Esophagus mucosa (tissue), 1 donor: ENCODE data around the gene SEC24C. TPM values are rescaled to one million over a fixed set of nuclear protein-coding genes. Genes with fewer than 3 reads are reported as not detected.
"Not testable (repeated sequence)": the region's sequence is repeated elsewhere in the genome, so short reads cannot be mapped to it uniquely, and the experiment has no call there.

Source experiments
- ATAC-seq: fragments of 200-7000 bp; cut with Tn5 transposase; one replicate; pipeline ENCODE4 v1.9.1; 2020
- total RNA-seq: library from RNA; stranded (reverse); gene quantifications from one replicate; pipeline ENCODE4 v1.2.4, GENCODE V29; 2023
- donor health status: DM: yes; HTN: yes; CAD: no.

The SEC24C gene
- total RNA-seq: 53.1 TPM

DNA sequence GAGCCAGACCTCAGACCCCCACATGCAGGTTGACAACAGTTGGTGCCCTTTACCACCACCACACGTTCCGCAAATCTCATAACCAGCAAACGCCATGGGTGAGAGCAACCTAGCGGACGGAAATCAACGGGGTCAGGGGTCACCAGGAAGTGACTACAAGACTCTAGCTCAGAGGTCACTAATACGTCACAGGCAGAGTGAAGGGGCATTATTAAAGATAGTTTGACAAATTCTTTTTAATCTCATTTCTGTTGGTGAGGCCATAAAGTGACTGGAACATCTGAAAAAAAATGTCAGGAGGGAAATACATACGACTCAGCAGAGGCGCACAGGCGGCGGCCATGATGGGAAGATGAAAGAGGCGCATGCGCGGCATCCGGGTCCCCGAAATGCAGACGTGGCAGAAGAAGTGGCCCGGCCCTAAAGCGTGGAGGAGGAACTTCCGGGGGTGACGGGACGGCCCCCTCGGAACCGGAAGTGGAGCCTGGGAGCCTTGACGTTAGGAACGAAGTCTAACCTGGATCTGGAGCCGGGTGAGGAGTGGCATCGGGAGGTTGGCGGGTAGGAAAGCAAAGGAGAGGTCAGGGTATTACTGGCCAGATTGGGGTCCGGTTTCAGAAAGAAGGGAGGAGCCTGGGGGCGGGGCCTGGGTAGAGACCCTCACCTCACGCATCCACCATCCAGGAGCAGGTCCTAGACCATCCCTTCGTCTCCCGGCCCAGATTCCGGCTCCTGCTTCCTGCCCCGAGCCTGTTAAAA, at the start of gene SEC24C:
Gene SEC24C (plus strand): TSS at position 468 of the 759 bp plus-strand sequence. CDS start 2,461 bp downstream, outside the sequence.
- peak; percentile 91 for ATAC-seq

DNA sequence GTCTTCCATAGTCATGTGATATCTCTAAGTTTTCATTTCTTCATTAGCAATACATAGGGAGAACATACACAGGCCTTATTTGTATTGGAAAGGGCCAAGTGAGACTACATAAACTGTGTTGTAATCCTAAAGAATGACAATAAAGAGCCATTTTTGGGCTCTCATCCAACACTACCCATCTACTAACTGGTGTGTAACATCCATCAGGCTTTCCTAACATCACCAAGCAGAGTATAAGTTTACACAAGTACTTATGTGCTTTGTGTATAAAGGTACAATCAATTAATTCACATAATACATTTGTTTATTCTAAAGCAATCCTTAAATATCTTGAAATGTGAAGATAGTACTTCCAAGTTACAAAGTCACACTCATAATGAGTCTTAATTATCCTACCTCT, 48.9 kb upstream of the SEC24C start:
- ATAC-seq: not testable (repeated sequence)

- not testable (repeated sequence) for ATAC-seq
Measured at GRCh38 chr10:73697675-73698159, 46.5 kb upstream of the SEC24C start, which contains the start of gene AGAP5. Gene AGAP5 (minus strand): TSS chr10:73698109. CDS start chr10:73697755, 354 bp downstream.

DNA sequence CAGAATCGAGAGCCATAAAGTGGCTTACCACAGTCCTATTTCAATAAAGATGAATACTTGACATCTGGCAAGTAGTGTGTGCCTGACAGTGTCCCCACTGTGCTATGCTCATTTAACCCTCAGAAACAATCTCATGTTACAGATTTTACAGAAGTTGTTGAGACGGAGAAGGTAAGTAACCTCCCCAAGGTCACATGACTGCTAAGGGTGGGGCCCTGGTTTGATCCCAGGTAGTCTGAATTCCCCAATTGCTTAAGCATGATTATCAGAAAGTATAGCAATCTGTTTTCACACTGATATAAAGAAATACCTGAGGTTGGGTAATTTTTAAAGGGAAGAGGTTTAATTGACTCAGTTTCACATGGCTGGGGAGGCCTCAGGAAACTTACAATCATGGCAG, 45.4 kb upstream of the SEC24C start:
- ATAC-seq: not testable (repeated sequence)

DNA sequence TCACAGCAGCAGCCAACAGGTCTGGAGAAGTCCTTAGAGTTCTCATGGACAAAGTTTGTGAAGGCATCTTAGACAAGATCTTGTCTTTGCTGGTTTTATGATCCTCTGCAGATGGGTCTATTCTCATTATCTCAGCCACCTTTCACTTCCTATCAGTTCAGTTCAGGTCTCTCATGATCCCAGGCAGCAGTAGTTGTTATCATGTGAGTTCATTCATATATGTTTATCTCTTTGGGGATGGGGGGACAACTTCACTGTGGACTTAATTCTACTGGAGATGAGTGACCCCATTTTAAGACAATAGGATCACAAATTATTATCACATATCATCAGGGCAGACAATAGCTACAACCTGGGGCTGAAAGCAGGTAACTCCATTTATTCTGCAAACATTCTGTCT, 40.2 kb upstream of the SEC24C start:
- not testable (repeated sequence) for ATAC-seq

- ATAC-seq: not testable (repeated sequence)
Measured at GRCh38 chr10:73705506-73706072, 38.6 kb upstream of the SEC24C start.

GRCh38 chr10:73706488-73706887, 37.7 kb upstream of the SEC24C start:
- ATAC-seq: not testable (repeated sequence)

DNA sequence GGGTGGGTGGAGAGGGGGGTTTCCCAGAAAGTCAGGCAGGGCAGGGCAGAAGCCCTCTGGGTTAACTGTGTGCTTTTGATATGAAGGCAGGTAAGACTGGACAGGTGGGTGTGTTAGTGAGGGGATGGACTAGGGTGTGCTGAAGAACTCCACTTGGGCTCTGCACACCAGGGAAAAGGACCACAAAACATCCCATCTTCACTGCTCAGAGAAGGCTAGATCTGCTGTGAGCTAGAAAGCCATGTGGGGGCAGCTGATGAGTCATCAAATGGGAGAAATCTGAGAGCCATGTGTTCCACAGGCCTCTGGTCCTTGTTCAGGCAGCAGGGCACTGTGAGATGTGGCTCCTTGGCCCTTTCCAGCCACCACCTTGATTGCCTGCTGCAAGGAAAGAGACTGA, 36.5 kb upstream of the SEC24C start:
- not testable (repeated sequence) for ATAC-seq

- not testable (repeated sequence) for ATAC-seq
Measured at GRCh38 chr10:73708122-73708521, 36.0 kb upstream of the SEC24C start.

DNA sequence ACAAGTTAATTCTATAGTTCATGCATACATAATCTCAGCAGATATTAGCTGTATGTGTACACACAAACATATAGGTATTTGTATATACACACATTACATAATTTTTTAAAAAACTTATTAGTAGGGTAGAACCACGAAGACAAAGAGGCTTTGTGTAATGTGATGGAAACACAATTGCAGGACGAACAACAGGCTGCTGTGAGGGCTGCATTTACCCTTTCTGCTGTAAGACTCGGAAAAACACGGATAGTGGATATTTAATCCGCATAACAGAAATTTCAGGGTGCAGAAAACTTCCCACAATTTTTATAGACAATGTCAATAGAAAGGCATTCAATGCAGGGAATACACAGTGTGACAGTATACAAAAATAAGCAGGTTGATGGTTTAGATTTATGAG, 32.5 kb upstream of the SEC24C start:
- ATAC-seq: not testable (repeated sequence)

GRCh38 chr10:73713912-73714311, 30.3 kb upstream of the SEC24C start:
- ATAC-seq: not testable (repeated sequence)

DNA sequence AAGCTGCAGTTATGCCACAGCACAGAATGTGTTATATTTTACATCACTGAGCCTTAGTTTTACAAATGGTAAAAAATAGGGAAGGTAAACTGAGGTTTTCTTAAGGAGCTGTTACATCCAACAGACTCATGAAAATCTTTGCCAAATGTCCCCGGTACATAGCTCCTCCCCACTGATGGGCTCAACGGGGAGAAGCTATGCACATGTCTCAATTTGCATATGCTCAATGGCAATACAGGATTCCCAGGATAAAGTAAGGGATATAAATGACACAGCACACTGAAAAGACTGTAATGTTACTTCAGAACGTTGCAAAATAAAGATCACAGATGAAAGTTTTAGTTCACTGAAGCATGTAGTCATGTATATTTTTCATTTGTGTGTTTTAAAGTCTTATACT, 29.7 kb upstream of the SEC24C start:
- ATAC-seq: not testable (repeated sequence)

- not testable (repeated sequence) for ATAC-seq
Measured at GRCh38 chr10:73715179-73716156, 28.7 kb upstream of the SEC24C start.

GRCh38 chr10:73716251-73716650, 27.9 kb upstream of the SEC24C start:
- no peak for ATAC-seq

GRCh38 chr10:73717556-73717955, 26.6 kb upstream of the SEC24C start:
- no peak for ATAC-seq

DNA sequence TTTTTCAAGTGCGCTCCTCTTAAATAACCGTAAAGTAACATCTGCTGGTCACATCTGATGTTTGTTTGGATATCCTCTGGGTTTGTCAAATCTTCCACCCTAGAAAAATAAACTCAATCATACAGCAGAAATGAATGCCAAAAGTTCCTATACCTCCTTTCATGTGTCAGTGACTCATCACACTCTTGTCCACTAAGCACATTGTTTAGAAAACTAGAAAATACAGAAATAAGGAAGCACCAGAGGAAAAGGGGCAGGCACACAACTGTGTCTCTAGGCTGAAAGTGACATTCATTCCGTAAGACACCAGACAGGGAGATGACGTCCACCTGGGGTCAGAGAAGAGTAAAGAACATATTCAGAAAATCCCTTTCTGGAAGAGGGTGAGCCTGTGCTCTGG, 23.6 kb upstream of the SEC24C start:
- not testable (repeated sequence) for ATAC-seq

GRCh38 chr10:73723516-73723915, 20.7 kb upstream of the SEC24C start:
- ATAC-seq: no peak

- peak; percentile 33 for ATAC-seq
Measured at GRCh38 chr10:73729781-73730152, 14.4 kb upstream of the SEC24C start.

DNA sequence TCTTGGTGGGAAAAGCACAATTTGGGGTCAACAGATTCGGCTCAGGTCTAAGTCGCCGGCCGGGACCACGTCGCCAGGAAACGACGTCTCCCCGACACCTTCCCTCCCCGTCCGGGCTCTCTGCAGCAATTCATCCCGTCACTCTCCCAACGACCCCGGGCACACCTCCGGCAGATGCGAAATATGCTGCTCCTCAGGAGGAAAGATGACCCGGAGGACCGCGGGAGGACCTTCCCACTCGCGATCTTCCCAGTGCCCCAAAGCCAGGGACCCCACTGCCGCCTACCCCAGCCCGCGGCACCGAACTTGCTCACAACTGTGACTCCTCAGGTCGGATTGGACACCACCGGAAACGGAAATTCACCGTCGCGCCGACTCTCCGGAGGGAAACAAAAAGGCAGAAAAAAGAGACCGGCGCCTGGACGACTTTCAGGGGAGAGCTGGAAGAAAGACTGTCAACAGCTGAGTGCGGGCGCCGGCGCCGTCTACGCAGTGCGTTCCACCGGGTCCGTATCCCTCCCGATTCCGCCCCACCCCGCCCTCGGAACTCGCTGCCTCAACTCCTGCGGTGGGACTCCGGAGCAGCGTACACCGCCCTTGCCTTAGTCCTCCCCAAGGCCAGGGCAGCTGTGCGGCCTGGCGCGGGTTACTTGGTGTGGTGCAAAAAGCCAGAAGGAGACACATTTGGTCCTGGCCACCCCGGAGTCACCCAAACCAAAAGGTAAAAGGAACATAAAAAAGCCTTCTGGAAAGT, 13.8 kb upstream of the SEC24C start:
- ATAC-seq: peak; percentile 87

DNA sequence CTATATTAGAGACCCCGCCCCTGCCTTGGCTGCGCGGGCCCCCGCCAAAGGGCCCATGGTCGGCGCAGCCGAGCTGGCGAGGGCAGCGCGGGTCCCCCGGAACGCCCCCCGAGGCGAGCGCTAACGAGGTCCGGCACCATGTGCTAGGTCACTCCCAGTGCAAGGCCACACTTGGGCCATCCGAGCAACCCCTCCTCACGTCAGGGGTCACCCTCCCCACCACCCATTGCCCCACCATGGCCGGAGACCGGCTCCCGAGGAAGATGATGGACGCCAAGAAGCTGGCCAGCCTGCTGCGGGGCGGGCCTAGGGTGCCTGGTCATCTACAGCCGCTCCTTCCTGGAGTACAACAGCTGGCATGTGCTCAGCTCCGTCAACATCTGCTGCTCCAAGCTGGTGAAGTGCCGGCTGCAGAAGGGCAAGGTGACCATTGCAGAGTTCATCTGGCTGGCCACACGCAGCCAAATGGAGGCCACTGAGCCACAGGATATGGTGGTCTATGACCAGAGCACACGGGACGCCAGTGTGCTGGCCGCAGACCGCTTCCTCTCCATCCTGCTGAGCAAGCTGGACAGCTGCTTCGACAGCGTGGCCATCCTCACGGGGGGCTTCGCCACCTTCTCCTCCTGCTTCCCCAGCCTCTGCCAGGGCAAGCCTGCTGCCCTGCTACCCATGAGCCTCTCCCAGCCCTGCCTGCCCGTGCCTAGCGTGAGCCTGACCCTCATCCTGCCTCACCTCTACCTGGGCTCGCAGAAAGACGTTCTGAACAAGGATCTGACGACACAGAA, 12.4 kb upstream of the SEC24C start:
- peak; percentile 7 for ATAC-seq

DNA sequence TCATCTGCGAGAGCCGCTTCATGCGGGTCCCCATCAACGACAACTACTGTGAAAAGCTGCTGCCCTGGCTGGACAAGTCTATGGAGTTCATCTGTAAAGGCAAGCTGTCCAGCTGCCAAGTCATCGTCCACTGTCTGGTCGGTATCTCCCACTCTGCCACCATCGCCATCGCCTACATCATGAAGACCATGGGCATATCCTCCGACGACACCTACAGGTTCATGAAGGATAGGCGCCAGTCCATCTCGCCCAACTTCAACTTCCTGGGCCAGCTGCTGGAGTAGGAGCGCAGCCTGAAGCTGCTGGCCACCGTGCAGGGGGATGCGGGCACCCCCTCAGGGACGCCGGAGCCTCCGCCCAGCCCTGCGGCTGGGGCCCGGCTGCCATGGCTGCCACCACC, 11.7 kb upstream of the SEC24C start:
- no peak for ATAC-seq
